ENCODE measurements around the gene ASIC1. TPM values are rescaled to one million over a fixed set of nuclear protein-coding genes. Genes with fewer than 3 reads are reported as not detected.
A peak's percentile ranks its signal among the peaks of the same experiment; 100 is the strongest.

ASIC1 gene
- total and polyA plus RNA-seq, 2 donors from 2014 or later, result 0.99 to 1.6 TPM

GRCh38 chr12:50016501-50017475, 40.6 kb upstream of the ASIC1 start:
- H3K27ac ChIP-seq (ENCODE audit: low read depth in 2 of 2, low read length in 2 of 2), result no peak overlapping the region
- TF ChIP-seq CTCF (IDR thresholded peaks at IDR 0.05; ENCODE audit: borderline replicate concordance, extremely low read depth, insufficient read depth), result no peak
- no peaks in the 10 kb centered on the region for H3K27me3 ChIP-seq (ENCODE audit: control insufficient read depth, insufficient read depth, low read length)
- H3K4me3 ChIP-seq (ENCODE audit: low read length in 3 of 3), result no peak overlapping the region
- DNase-seq (peak in 2 of 5 donors; percentile 42 to 79), FAIRE-seq (no peak)
- intact Hi-C loops (cut with DNase I), result no loop called here
- peak overlapping the region in 1 of 3 donors; percentile 5 for H3K9ac ChIP-seq (ENCODE audit: low read length in 3 of 3)
- H3K36me3 ChIP-seq (ENCODE audit: control insufficient read depth in 2 of 3, insufficient read depth in 3 of 3, low read length in 3 of 3), result no peaks in the 10 kb centered on the region
- H3K4me1 ChIP-seq (ENCODE audit: control insufficient read depth in 2 of 3, insufficient read depth in 2 of 3, low read depth in 1 of 3, low read length in 3 of 3), result peaks cover 0 to 8% (median 3%) of the 10 kb centered on the region in 3 donors
- no peaks in the 10 kb centered on the region for H3K9me3 ChIP-seq (ENCODE audit: control insufficient read depth in 2 of 3, insufficient read depth in 1 of 3, low read length in 3 of 3)

DNA sequence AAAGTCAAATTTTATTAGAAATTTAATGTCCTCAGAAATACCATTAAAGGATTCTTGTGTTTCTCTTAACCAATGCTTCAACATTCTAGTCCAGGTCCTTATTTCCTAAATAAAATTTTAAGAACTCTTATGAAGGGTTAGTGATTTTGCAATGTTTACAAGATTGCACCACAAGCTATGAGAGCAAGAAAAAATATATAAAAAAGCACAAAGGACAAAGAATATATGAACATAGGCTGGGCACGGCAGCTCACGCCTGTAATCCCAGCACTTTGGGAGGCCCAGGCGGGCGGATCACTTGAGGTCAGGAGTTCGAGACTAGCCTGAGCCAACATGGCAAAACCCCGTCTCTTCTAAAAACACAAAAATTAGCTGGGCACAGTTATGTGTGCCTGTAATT, 39.8 kb upstream of the ASIC1 start:
- intact Hi-C loops (cut with DNase I), result no loop called here
- Histone ChIP-seq H3K27me3 (ENCODE audit: control insufficient read depth, insufficient read depth, low read length) (no peaks in the 10 kb centered on the region), H3K27ac (ENCODE audit: low read depth in 2 of 2, low read length in 2 of 2) (no peak overlapping the region), H3K36me3 (ENCODE audit: control insufficient read depth in 2 of 3, insufficient read depth in 3 of 3, low read length in 3 of 3) (no peaks in the 10 kb centered on the region), H3K4me3 (ENCODE audit: low read length in 3 of 3) (no peak overlapping the region), H3K9ac (ENCODE audit: low read length in 3 of 3) (no peak overlapping the region), H3K4me1 (ENCODE audit: control insufficient read depth in 2 of 3, insufficient read depth in 2 of 3, low read depth in 1 of 3, low read length in 3 of 3) (peaks cover 0 to 8% (median 3%) of the 10 kb centered on the region in 3 donors), H3K9me3 (ENCODE audit: control insufficient read depth in 2 of 3, insufficient read depth in 1 of 3, low read length in 3 of 3) (no peaks in the 10 kb centered on the region)
- FAIRE-seq (no peak), DNase-seq (no peak)
- TF ChIP-seq CTCF (IDR thresholded peaks at IDR 0.05; ENCODE audit: borderline replicate concordance, extremely low read depth, insufficient read depth), result no peak

DNA sequence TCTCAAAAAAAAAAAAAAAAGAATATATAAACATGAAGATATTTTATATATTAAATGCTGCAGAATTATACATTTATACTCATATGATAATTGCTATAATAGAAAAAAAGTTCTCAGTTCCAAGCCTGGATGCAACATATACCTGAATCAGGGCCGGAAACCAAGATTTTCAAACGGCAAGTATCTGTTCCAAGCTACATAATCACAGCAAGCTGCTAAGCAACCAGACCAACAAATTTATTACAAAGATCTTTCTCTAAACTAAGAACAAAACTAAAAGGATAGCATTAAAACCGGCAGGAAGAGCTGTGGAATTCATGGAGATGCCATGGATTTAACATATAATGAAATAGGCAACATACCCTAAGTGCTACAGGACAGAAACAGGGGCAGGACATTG, 39.2 kb upstream of the ASIC1 start:
- Histone ChIP-seq H3K4me1 (ENCODE audit: control insufficient read depth in 2 of 3, insufficient read depth in 2 of 3, low read depth in 1 of 3, low read length in 3 of 3) (peaks cover 0 to 8% (median 3%) of the 10 kb centered on the region in 3 donors), H3K27me3 (ENCODE audit: control insufficient read depth, insufficient read depth, low read length) (no peaks in the 10 kb centered on the region), H3K27ac (ENCODE audit: low read depth in 2 of 2, low read length in 2 of 2) (no peak overlapping the region), H3K9ac (ENCODE audit: low read length in 3 of 3) (no peak overlapping the region), H3K36me3 (ENCODE audit: control insufficient read depth in 2 of 3, insufficient read depth in 3 of 3, low read length in 3 of 3) (no peaks in the 10 kb centered on the region), H3K4me3 (ENCODE audit: low read length in 3 of 3) (no peak overlapping the region), H3K9me3 (ENCODE audit: control insufficient read depth in 2 of 3, insufficient read depth in 1 of 3, low read length in 3 of 3) (no peaks in the 10 kb centered on the region)
- intact Hi-C loops (cut with DNase I), result no loop called here
- no peak for TF ChIP-seq CTCF (IDR thresholded peaks at IDR 0.05; ENCODE audit: borderline replicate concordance, extremely low read depth, insufficient read depth)
- FAIRE-seq (no peak), DNase-seq (no peak)
